ENCODE results near the gene KLHL3. TPM values are rescaled to one million over a fixed set of nuclear protein-coding genes. Genes with fewer than 3 reads are reported as not detected.

Gene KLHL3
- total RNA-seq, 6 experiments from 2014 or later = 1.9 to 8.5 (median 3.3) TPM

GRCh38 chr5:137734331-137734730, 1.6 kb downstream of the KLHL3 start:
- intact Hi-C loops (cut with DNase I) = loop anchor here in 1 of 2 donors (5.0 kb wide), 1 partner anchor 67 kb away; no protein-coding TSS in a partner anchor

DNA sequence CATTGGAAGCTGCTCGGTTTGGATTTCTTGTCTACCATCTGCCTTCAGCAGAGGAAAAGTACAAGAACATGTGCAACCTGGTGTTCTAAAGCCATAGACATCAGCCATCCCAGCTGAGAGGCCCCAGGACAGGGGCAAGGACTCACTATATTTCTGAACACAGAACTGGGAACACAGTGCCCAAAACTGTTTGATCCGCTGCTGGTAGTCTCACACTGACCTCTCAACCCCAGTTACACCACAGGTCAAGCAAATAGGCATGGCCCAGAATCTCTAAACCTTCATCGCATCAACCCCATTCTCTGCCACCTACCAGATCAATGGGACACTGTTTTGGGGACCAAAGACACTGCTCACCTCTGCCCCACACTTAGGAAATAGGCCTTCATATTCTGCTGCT, 2.0 kb downstream of the KLHL3 start:
- Histone ChIP-seq H3K9me3 (no peaks in the 10 kb centered on the region), H3K36me3 (no peaks in the 10 kb centered on the region), H3K4me1 (peaks cover 0 to 52% (median 4%) of the 10 kb centered on the region in 4 donors), H3K27ac (peak overlapping the region in 2 of 3 donors; percentile 67), H3K27me3 (no peaks in the 10 kb centered on the region), H3K4me3 (no peak overlapping the region)
- ATAC-seq = peak; percentile 48 to 75 (median 71)
- WGBS (ENCODE audit: insufficient coverage, low coverage, low lambda C conversion rate, missing lambda C conversion rate) = 35% methylated on average over 3 of the region's 3 CpGs
- peak in 2 of 3 donors; percentile 22 to 76 for DNase-seq
- intact Hi-C loops (cut with DNase I) = loop anchor here in 1 of 2 donors (5.0 kb wide), 1 partner anchor 67 kb away; no protein-coding TSS in a partner anchor
- TF ChIP-seq CTCF (IDR thresholded peaks at IDR 0.05) = no peak
- TF ChIP-seq POLR2A (IDR thresholded peaks at IDR 0.05) = no peak

More at GRCh38 chr5:137734331-137734730, 1.6 kb downstream of the KLHL3 start:
- Histone ChIP-seq H3K4me1 (peaks cover 0 to 50% (median 4%) of the 10 kb centered on the region in 4 donors), H3K9me3 (no peaks in the 10 kb centered on the region), H3K4me3 (peak overlapping the region in 1 of 3 donors; percentile 60), H3K36me3 (no peaks in the 10 kb centered on the region), H3K27me3 (no peaks in the 10 kb centered on the region), H3K27ac (peak overlapping the region in 2 of 3 donors; percentile 67)
- ATAC-seq = peak in 2 of 4 donors; percentile 1 to 12
- WGBS (ENCODE audit: insufficient coverage, low coverage, low lambda C conversion rate, missing lambda C conversion rate) = 20% methylated on average over 1 of the region's 2 CpGs
- TF ChIP-seq POLR2A (IDR thresholded peaks at IDR 0.05) = no peak
- no peak for TF ChIP-seq CTCF (IDR thresholded peaks at IDR 0.05)
- no peak for DNase-seq

GRCh38 chr5:137733006-137733405, 2.9 kb downstream of the KLHL3 start:
- no peak for DNase-seq

GRCh38 chr5:137731176-137731575, 4.7 kb downstream of the KLHL3 start:
- Histone ChIP-seq H3K4me3 (no peak overlapping the region), H3K9me3 (no peaks in the 10 kb centered on the region), H3K27ac (peak overlapping the region in 1 of 3 donors; percentile 41), H3K27me3 (no peaks in the 10 kb centered on the region), H3K4me1 (peaks cover 0 to 51% (median 4%) of the 10 kb centered on the region in 4 donors), H3K36me3 (no peaks in the 10 kb centered on the region)
- intact Hi-C loops (cut with DNase I) = loop anchor here in 1 of 2 donors (5.0 kb wide), 1 partner anchor 64 kb away; no protein-coding TSS in a partner anchor
- DNase-seq = no peak
- TF ChIP-seq CTCF (IDR thresholded peaks at IDR 0.05) (no peak), POLR2A (IDR thresholded peaks at IDR 0.05) (no peak)
- 28% methylated on average over 3 of the region's 3 CpGs for WGBS (ENCODE audit: insufficient coverage, low coverage, low lambda C conversion rate, missing lambda C conversion rate)
- peak; percentile 29 to 61 (median 44) for ATAC-seq

More at GRCh38 chr5:137733006-137733405, 2.9 kb downstream of the KLHL3 start:
- 66% methylated on average over 2 of the region's 3 CpGs for WGBS (ENCODE audit: insufficient coverage, low coverage, low lambda C conversion rate, missing lambda C conversion rate)
- ATAC-seq = no peak
- no peak overlapping the region for H3K4me3 ChIP-seq
- TF ChIP-seq CTCF (IDR thresholded peaks at IDR 0.05) (no peak), POLR2A (IDR thresholded peaks at IDR 0.05) (no peak)
- H3K27me3 ChIP-seq = no peaks in the 10 kb centered on the region
- intact Hi-C loops (cut with DNase I) = loop anchor here in 1 of 2 donors (5.0 kb wide), 1 partner anchor 66 kb away; no protein-coding TSS in a partner anchor
- H3K27ac ChIP-seq = peak overlapping the region in 1 of 3 donors; percentile 67
- peaks cover 0 to 52% (median 4%) of the 10 kb centered on the region in 4 donors for H3K4me1 ChIP-seq
- H3K36me3 ChIP-seq = no peaks in the 10 kb centered on the region
- no peaks in the 10 kb centered on the region for H3K9me3 ChIP-seq

Data from right lobe of liver (tissue), 6 donors.